HG02798 (cell line): Measurements from ENCODE around the gene TTPAL.

Experiments used
- ATAC-seq: cut with Tn5 transposase; IDR thresholded peaks from one replicate; pipeline ENCODE4 v1.9.1; 2021; ENCODE audit warnings: mild to moderate bottlenecking; ENCODE audit not compliant: unreplicated experiment, poor library complexity

TTPAL gene

GRCh38 chr20:44494681-44495080, 19.0 kb downstream of the TTPAL start:
- no peak for ATAC-seq

- no peak for ATAC-seq
Observed at GRCh38 chr20:44495257-44495656, 19.6 kb downstream of the TTPAL start.

GRCh38 chr20:44495802-44496481, 20.3 kb downstream of the TTPAL start:
- ATAC-seq: peak; percentile 58

GRCh38 chr20:44496976-44497375, 21.3 kb downstream of the TTPAL start:
- no peak for ATAC-seq

GRCh38 chr20:44497761-44498160, 22.1 kb downstream of the TTPAL start:
- no peak for ATAC-seq

GRCh38 chr20:44500221-44500620, 24.5 kb downstream of the TTPAL start:
- ATAC-seq: no peak

GRCh38 chr20:44501448-44501847, 25.8 kb downstream of the TTPAL start:
- ATAC-seq: no peak

- no peak for ATAC-seq
Observed at GRCh38 chr20:44502968-44503367, 27.3 kb downstream of the TTPAL start.

GRCh38 chr20:44504402-44505307, 29.0 kb downstream of the TTPAL start:
- ATAC-seq: no peak

- ATAC-seq: no peak
Observed at GRCh38 chr20:44509762-44510161, 34.1 kb downstream of the TTPAL start.

- no peak for ATAC-seq
Observed at GRCh38 chr20:44513871-44514270, 38.2 kb downstream of the TTPAL start.

GRCh38 chr20:44516491-44516890, 40.8 kb downstream of the TTPAL start:
- ATAC-seq: no peak

- ATAC-seq: no peak
Observed at GRCh38 chr20:44517454-44517853, 41.8 kb downstream of the TTPAL start.

GRCh38 chr20:44518248-44518647, 42.6 kb downstream of the TTPAL start:
- no peak for ATAC-seq

GRCh38 chr20:44520881-44521280, 45.2 kb downstream of the TTPAL start:
- ATAC-seq: no peak

GRCh38 chr20:44521484-44522481, 46.1 kb downstream of the TTPAL start, which contains the start of gene SERINC3:
Gene SERINC3 (minus strand): TSS chr20:44522070. CDS start chr20:44521951, 119 bp downstream.
- peak; percentile 99 for ATAC-seq

GRCh38 chr20:44522841-44523240, 47.2 kb downstream of the TTPAL start:
- ATAC-seq: no peak

GRCh38 chr20:44523746-44524145, 48.1 kb downstream of the TTPAL start:
- no peak for ATAC-seq

GRCh38 chr20:44526129-44526528, 50.5 kb downstream of the TTPAL start:
- ATAC-seq: no peak

GRCh38 chr20:44527716-44528199, 52.1 kb downstream of the TTPAL start:
- no peak for ATAC-seq
